Panc1 (cell line): ENCODE measurements around the gene CADM1. TPM values are rescaled to one million over a fixed set of nuclear protein-coding genes. Genes with fewer than 3 reads are reported as not detected.

ENCODE experiments used
- ATAC-seq: fragments of 200-7000 bp; cut with Tn5 transposase; 2 replicates; pipeline ENCODE4 v1.9.1; 2020; ENCODE audit warnings: mild to moderate bottlenecking, moderate library complexity
- BruUV-seq: library from RNA; stranded (reverse); fragments of 400-500 nt; replicated peaks from 2 replicates; lab custom pipeline; 2021; lab: Mats Ljungman, UMichigan
- CTCF ChIA-PET: fragments of 300-600 bp; sonication (Branson Sonifier 250); formaldehyde crosslinking; loops from one replicate; lab custom pipeline; 2022; ENCODE audit warnings: antibody characterized with exemption; lab: Charles Lee
- POLR2A ChIA-PET: fragments of 300-600 bp; sonication (Branson Sonifier 250); formaldehyde crosslinking; loops from one replicate; lab custom pipeline; 2022; ENCODE audit warnings: antibody characterized with exemption; lab: Charles Lee
- DNase-seq: peaks from one replicate; pipeline ENCODE4 v3.0.0-alpha.2; 2010; ENCODE audit warnings: low read depth, low spot score
- H3K27ac ChIP-seq: 2 replicates; pipeline ENCODE4 v1.5.1; 2011; ENCODE audit warnings: mild to moderate bottlenecking, low read length, inconsistent platforms
- H3K27me3 ChIP-seq: fragments of 200-500 bp; sonication (Bioruptor generic); 2 replicates; pipeline ENCODE4 v1.6.0; 2014; ENCODE audit warnings: low read length, inconsistent platforms; ENCODE audit not compliant: control insufficient read depth, insufficient read depth
- H3K36me3 ChIP-seq: fragments of 200-500 bp; sonication (Bioruptor generic); 2 replicates; pipeline ENCODE4 v1.5.1; 2014; ENCODE audit warnings: inconsistent platforms, mild to moderate bottlenecking, low read length, moderate library complexity; ENCODE audit not compliant: control insufficient read depth, insufficient read depth
- H3K4me1 ChIP-seq: 2 replicates; pipeline ENCODE4 v1.5.1; 2011; ENCODE audit warnings: inconsistent platforms, mild to moderate bottlenecking, low read length, moderate library complexity; ENCODE audit not compliant: control insufficient read depth, insufficient read depth
- H3K4me3 ChIP-seq, 2 experiments: 2 replicates each; pipeline ENCODE4 v1.5.1; 2011 to 2012; ENCODE audit warnings: low read depth in 2 of 2, low read length in 2 of 2, mild to moderate bottlenecking in 2 of 2, inconsistent platforms in 1 of 2, moderate library complexity in 1 of 2
- H3K9me3 ChIP-seq: fragments of 200-500 bp; sonication (Bioruptor generic); 2 replicates; pipeline ENCODE4 v1.5.1; 2014; ENCODE audit warnings: low read depth, mild to moderate bottlenecking, inconsistent platforms, low read length, moderate library complexity; ENCODE audit not compliant: control insufficient read depth, insufficient read depth
- POLR2AphosphoS5 ChIP-seq: IDR thresholded peaks from 2 replicates; pipeline ENCODE4 v1.6.1; 2012; ENCODE audit warnings: mild to moderate bottlenecking, low read depth, low read length, moderate library complexity
- SIN3A ChIP-seq: IDR thresholded peaks from 2 replicates; pipeline ENCODE4 v1.6.1; 2012; ENCODE audit warnings: low read depth, mild to moderate bottlenecking, low read length, moderate library complexity, borderline replicate concordance; ENCODE audit not compliant: insufficient read depth
- TCF7L2 ChIP-seq: IDR thresholded peaks from 2 replicates; pipeline ENCODE4 v1.6.1; 2011; ENCODE audit warnings: mild to moderate bottlenecking, low read depth, low read length, inconsistent platforms
- in situ Hi-C: cut with HindIII; loops from 2 replicates; pipeline ENCODE4 v1.10.0; 2016; ENCODE audit warnings: low sequenced_read_pairs, low pct_unique_long_range_greater_than_20kb
- intact Hi-C: fragments of 100-400 bp; cut with micrococcal nuclease; formaldehyde crosslinking; loops from one replicate; pipeline ENCODE4 v1.10.0; 2022; ENCODE audit not compliant: unreplicated experiment
- total RNA-seq: library from RNA; stranded (reverse); gene quantifications from one replicate; pipeline ENCODE4 v1.2.1, GENCODE V29; 2021; ENCODE audit not compliant: unreplicated experiment
- TF ChIP-seq, protein P1 (sequence below), 2 experiments: IDR thresholded peaks; 2 replicates each; pipeline ENCODE4 v1.6.1; 2011 to 2012; ENCODE audit warnings: low read depth in 2 of 2, control low read depth in 1 of 2, low read length in 1 of 2, mild to moderate bottlenecking in 1 of 2, moderate library complexity in 1 of 2; ENCODE audit not compliant: insufficient read depth in 1 of 2
- TF ChIP-seq, protein P2 (sequence below): fragments of 450-650 bp; IDR thresholded peaks from 2 replicates; pipeline ENCODE4 v1.5.1; 2017; ENCODE audit warnings: mild to moderate bottlenecking

CADM1 gene
- total RNA-seq, 1 experiment from 2014 or later: 3.9 TPM

DNA sequence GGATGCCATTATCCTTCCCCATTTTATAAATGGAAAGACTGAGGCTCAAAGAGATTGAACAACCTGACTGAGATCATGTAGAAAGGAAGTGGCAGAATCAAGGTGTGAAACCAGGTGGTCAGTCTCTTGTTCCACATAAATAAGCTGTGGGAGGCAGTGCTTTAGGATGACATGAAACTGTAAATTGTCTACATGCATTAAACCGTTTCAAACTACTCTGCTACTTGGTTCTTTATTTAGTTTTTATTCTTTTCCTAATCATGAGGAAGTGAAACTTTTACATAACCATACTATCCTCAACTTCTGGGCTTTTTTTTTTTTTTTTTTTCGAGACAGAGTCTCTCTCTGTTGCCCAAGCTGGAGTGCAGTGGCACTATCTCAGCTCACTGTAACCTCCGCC is 34.9 kb downstream of the CADM1 start:
- intact Hi-C loops: no loop called here
- in situ Hi-C loops: no loop called here
- ATAC-seq: no peak
- TF ChIP-seq POLR2AphosphoS5 (no peak), TCF7L2 (no peak), SIN3A (no peak)
- TF ChIP-seq, protein P1, sequence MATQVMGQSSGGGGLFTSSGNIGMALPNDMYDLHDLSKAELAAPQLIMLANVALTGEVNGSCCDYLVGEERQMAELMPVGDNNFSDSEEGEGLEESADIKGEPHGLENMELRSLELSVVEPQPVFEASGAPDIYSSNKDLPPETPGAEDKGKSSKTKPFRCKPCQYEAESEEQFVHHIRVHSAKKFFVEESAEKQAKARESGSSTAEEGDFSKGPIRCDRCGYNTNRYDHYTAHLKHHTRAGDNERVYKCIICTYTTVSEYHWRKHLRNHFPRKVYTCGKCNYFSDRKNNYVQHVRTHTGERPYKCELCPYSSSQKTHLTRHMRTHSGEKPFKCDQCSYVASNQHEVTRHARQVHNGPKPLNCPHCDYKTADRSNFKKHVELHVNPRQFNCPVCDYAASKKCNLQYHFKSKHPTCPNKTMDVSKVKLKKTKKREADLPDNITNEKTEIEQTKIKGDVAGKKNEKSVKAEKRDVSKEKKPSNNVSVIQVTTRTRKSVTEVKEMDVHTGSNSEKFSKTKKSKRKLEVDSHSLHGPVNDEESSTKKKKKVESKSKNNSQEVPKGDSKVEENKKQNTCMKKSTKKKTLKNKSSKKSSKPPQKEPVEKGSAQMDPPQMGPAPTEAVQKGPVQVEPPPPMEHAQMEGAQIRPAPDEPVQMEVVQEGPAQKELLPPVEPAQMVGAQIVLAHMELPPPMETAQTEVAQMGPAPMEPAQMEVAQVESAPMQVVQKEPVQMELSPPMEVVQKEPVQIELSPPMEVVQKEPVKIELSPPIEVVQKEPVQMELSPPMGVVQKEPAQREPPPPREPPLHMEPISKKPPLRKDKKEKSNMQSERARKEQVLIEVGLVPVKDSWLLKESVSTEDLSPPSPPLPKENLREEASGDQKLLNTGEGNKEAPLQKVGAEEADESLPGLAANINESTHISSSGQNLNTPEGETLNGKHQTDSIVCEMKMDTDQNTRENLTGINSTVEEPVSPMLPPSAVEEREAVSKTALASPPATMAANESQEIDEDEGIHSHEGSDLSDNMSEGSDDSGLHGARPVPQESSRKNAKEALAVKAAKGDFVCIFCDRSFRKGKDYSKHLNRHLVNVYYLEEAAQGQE (IDR thresholded peaks at IDR 0.05; ENCODE audit: insufficient read depth in 1 of 2, low read depth in 2 of 2, low read length in 1 of 2): no peak
- TF ChIP-seq, protein P2, sequence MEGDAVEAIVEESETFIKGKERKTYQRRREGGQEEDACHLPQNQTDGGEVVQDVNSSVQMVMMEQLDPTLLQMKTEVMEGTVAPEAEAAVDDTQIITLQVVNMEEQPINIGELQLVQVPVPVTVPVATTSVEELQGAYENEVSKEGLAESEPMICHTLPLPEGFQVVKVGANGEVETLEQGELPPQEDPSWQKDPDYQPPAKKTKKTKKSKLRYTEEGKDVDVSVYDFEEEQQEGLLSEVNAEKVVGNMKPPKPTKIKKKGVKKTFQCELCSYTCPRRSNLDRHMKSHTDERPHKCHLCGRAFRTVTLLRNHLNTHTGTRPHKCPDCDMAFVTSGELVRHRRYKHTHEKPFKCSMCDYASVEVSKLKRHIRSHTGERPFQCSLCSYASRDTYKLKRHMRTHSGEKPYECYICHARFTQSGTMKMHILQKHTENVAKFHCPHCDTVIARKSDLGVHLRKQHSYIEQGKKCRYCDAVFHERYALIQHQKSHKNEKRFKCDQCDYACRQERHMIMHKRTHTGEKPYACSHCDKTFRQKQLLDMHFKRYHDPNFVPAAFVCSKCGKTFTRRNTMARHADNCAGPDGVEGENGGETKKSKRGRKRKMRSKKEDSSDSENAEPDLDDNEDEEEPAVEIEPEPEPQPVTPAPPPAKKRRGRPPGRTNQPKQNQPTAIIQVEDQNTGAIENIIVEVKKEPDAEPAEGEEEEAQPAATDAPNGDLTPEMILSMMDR: no peak
- no peaks in the 10 kb centered on the region for H3K36me3 ChIP-seq
- DNase-seq: no peak
- no peaks in the 10 kb centered on the region for H3K9me3 ChIP-seq
- no peaks in the 10 kb centered on the region for H3K27me3 ChIP-seq
- ChIA-PET CTCF (no interaction called here), POLR2A (no interaction called here)
- no peak overlapping the region for H3K4me3 ChIP-seq
- no peaks in the 10 kb centered on the region for H3K4me1 ChIP-seq
- no peak overlapping the region for H3K27ac ChIP-seq
- no TSS peak for BruUV-seq

DNA sequence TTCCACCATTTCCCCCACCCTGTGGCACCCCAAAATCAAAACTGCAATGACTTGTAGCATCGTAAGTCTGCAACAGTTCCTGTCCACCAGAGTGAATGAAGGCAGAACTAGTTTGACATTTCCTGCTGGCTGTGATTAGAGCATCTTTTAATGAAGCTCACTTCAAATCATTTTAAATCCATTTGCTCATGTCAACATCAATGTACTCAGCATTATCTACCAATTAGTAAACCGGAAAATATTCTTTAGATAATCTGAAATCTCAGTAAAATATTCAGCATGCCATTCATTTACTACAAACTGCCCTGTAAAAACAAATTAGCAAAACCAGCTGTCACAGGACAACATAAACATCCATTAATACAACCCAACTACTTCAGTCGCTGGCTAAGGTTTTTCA is 38.1 kb downstream of the CADM1 start:
- ChIA-PET POLR2A (no interaction called here), CTCF (no interaction called here)

More for the DNA sequence above, 38.1 kb downstream of the CADM1 start:
- Histone ChIP-seq H3K27me3 (no peaks in the 10 kb centered on the region), H3K36me3 (no peaks in the 10 kb centered on the region), H3K4me3 (no peak overlapping the region), H3K27ac (no peak overlapping the region), H3K9me3 (no peaks in the 10 kb centered on the region), H3K4me1 (no peaks in the 10 kb centered on the region)
- no peak for TF ChIP-seq SIN3A
- TF ChIP-seq TCF7L2: no peak
- no peak for TF ChIP-seq POLR2AphosphoS5
- TF ChIP-seq, protein P1 (IDR thresholded peaks at IDR 0.05; ENCODE audit: insufficient read depth in 1 of 2, low read depth in 2 of 2, low read length in 1 of 2): no peak
- TF ChIP-seq, protein P2: no peak
- in situ Hi-C loops (no loop called here), intact Hi-C loops (no loop called here)
- BruUV-seq: no TSS peak
- DNase-seq: no peak
- ATAC-seq: no peak
